CD4-positive, alpha-beta T cell (primary cell): ENCODE data around the gene RAB31. TPM values are rescaled to one million over a fixed set of nuclear protein-coding genes. Genes with fewer than 3 reads are reported as not detected.

Source experiments
- ATAC-seq: fragments of 200-7000 bp; cut with Tn5 transposase; one replicate; pipeline ENCODE4 v1.10.0; 2022; ENCODE audit warnings: mild to moderate bottlenecking; ENCODE audit not compliant: poor library complexity
- CTCF ChIA-PET: fragments of 350-600 bp; sonication (Branson Sonifier 250); formaldehyde crosslinking; loops from one replicate; lab custom pipeline; 2021; ENCODE audit warnings: antibody characterized with exemption, inconsistent platforms; lab: Charles Lee
- POLR2A ChIA-PET: fragments of 350-600 bp; sonication (Branson Sonifier 250); formaldehyde crosslinking; loops from one replicate; lab custom pipeline; 2021; ENCODE audit warnings: antibody characterized with exemption, inconsistent platforms; lab: Charles Lee
- DNase-seq, 14 experiments: peaks; one replicate each; pipeline ENCODE4 v3.0.0-alpha.2; 2013 to 2020; ENCODE audit warnings: mixed read lengths in 2 of 14
- H3K27ac ChIP-seq, 2 donors: one replicate each; pipeline versions ENCODE4 v1.5.1 to v1.7.0; 2013; ENCODE audit warnings: low read length in 2 of 2, low read depth in 1 of 2, mild to moderate bottlenecking in 1 of 2
- H3K27me3 ChIP-seq, 2 experiments: 1 replicate in 1 of 2; 2 replicates in 1 of 2; pipeline versions ENCODE4 v1.6.1 to v1.7.0; 2013; ENCODE audit warnings: low read length in 2 of 2, control low read depth in 1 of 2, mild to moderate bottlenecking in 1 of 2, moderate library complexity in 1 of 2; ENCODE audit not compliant: insufficient read depth in 2 of 2, control insufficient read depth in 1 of 2
- H3K36me3 ChIP-seq: one replicate; pipeline ENCODE4 v1.6.1; 2013; ENCODE audit warnings: low read length, control low read depth; ENCODE audit not compliant: insufficient read depth
- H3K4me1 ChIP-seq: one replicate; pipeline ENCODE4 v1.6.1; 2013; ENCODE audit warnings: low read length, control low read depth; ENCODE audit not compliant: insufficient read depth
- H3K4me3 ChIP-seq: one replicate; pipeline ENCODE4 v1.5.1; 2013; ENCODE audit warnings: mild to moderate bottlenecking, low read length, moderate library complexity
- H3K9me3 ChIP-seq, 2 experiments: 1 replicate in 1 of 2; 2 replicates in 1 of 2; pipeline versions ENCODE4 v1.6.1 to v1.7.0; 2013; ENCODE audit warnings: low read length in 2 of 2, mild to moderate bottlenecking in 2 of 2, control low read depth in 1 of 2, moderate library complexity in 1 of 2; ENCODE audit not compliant: control insufficient read depth in 1 of 2, insufficient read depth in 1 of 2
- H3K27ac Mint-ChIP-seq: one replicate; pipeline ENCODE4 v1.8.0; 2020; ENCODE audit warnings: mixed read lengths
- H3K27me3 Mint-ChIP-seq: one replicate; pipeline ENCODE4 v1.8.0; 2021; ENCODE audit warnings: mixed read lengths
- H3K36me3 Mint-ChIP-seq: one replicate; pipeline ENCODE4 v1.8.0; 2021; ENCODE audit warnings: low read depth, mixed read lengths
- H3K4me1 Mint-ChIP-seq: one replicate; pipeline ENCODE4 v1.8.0; 2021; ENCODE audit warnings: low read depth, mixed read lengths
- H3K4me3 Mint-ChIP-seq: one replicate; pipeline ENCODE4 v1.8.0; 2020; ENCODE audit warnings: mild to moderate bottlenecking, mixed read lengths
- H3K9me3 Mint-ChIP-seq: one replicate; pipeline ENCODE4 v1.8.0; 2020; ENCODE audit warnings: mixed read lengths
- CTCF ChIP-seq: fragments of 200-600 bp; IDR thresholded peaks from one replicate; pipeline ENCODE4 v1.8.0; 2022; ENCODE audit warnings: antibody characterized with exemption, mild to moderate bottlenecking
- intact Hi-C, 2 experiments: fragments of 100-400 bp; cut with DNase I in 1 of 2; cut with micrococcal nuclease in 1 of 2; formaldehyde crosslinking; loops; one replicate each; pipeline versions ENCODE4 v1.15.1 to v1.9.0; 2023 to 2025; cut with DNase I, micrococcal nuclease
- total RNA-seq, 174 experiments: library from RNA in 2 of 174; stranded (reverse) in 2 of 174; gene quantifications; one replicate each; pipeline ENCODE4 v1.2.3 and lab custom pipeline; 2021 to 2026

RAB31 gene
- total RNA-seq, 2 experiments from 2014 or later = 1.1 to 1.3 TPM

DNA sequence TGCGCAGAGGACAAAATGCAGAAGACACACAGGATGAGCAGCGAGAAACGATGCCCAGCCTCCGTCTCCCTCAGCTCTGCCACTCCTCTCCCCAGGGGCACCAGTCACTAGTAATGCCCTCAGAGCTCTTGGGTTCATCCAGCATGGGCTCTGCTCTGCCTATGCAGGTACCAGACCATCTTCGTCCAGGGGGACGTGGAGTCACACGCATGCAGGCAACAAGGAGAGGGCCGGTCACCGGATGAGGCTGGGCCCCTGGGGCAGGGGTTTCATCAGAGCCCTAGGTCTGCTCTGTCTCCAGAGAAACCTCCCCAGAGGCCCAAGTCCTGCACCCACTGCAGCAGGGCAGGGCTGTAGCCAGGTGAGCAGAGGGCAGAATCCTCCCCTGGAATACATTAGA is 23.9 kb downstream of the RAB31 start:
- DNase-seq = no peak
- H3K4me1 Mint-ChIP-seq = no peaks in the 10 kb centered on the region
- TF ChIP-seq CTCF = no peak
- no peak for ATAC-seq
- no peak overlapping the region for H3K4me3 Mint-ChIP-seq
- Histone ChIP-seq H3K36me3 (no peaks in the 10 kb centered on the region), H3K27me3 (peaks cover 0 to 6% of the 10 kb centered on the region in 2 experiments), H3K4me3 (no peak overlapping the region), H3K27ac (no peak overlapping the region), H3K9me3 (peaks cover 0 to 3% of the 10 kb centered on the region in 2 experiments), H3K4me1 (no peaks in the 10 kb centered on the region)
- ChIA-PET CTCF (no interaction called here), POLR2A (no interaction called here)
- H3K27ac Mint-ChIP-seq = no peak overlapping the region
- no peaks in the 10 kb centered on the region for H3K36me3 Mint-ChIP-seq
- intact Hi-C loops = no loop called here
- H3K27me3 Mint-ChIP-seq = peaks cover 28% of the 10 kb centered on the region
- H3K9me3 Mint-ChIP-seq = no peaks in the 10 kb centered on the region

GRCh38 chr18:9734189-9734588 is 26.1 kb downstream of the RAB31 start:
- Mint-ChIP-seq H3K27ac (no peak overlapping the region), H3K36me3 (no peaks in the 10 kb centered on the region), H3K4me3 (no peak overlapping the region), H3K27me3 (peaks cover 28% of the 10 kb centered on the region), H3K9me3 (no peaks in the 10 kb centered on the region), H3K4me1 (no peaks in the 10 kb centered on the region)
- H3K9me3 ChIP-seq = peaks cover 0 to 9% of the 10 kb centered on the region in 2 experiments
- H3K4me3 ChIP-seq = no peak overlapping the region
- ChIA-PET CTCF (no interaction called here), POLR2A (no interaction called here)
- H3K27ac ChIP-seq = no peak overlapping the region
- no peaks in the 10 kb centered on the region for H3K4me1 ChIP-seq
- TF ChIP-seq CTCF = no peak
- H3K27me3 ChIP-seq = peaks cover 5 to 6% of the 10 kb centered on the region in 2 experiments
- ATAC-seq (no peak), DNase-seq (no peak)
- H3K36me3 ChIP-seq = no peaks in the 10 kb centered on the region
- intact Hi-C loops = no loop called here

DNA sequence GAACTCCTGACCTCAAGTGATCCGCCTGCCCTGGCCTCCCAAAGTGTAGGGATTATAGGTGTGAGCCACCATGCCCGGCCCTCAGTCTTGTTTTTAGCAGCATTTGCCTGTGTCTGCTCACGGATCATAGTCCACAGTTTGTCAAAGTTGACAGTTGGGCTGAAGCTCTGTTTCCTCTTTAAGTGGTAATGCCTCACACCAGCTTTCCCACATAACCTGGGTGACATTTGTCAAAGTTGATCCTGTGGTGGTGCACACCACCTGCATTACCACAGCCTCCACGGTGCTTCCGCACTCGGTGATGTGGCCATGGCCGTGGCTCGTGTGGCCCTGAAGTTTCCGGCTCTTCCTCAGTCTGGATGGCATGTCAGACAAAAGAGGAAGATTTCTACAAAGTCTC is 27.1 kb downstream of the RAB31 start:
- peak in 1 of 14 experiments; percentile 22 for DNase-seq
- no peaks in the 10 kb centered on the region for H3K9me3 Mint-ChIP-seq
- POLR2A ChIA-PET = no interaction called here
- CTCF ChIA-PET = no interaction called here
- Histone ChIP-seq H3K9me3 (peaks cover 0 to 9% of the 10 kb centered on the region in 2 experiments), H3K36me3 (no peaks in the 10 kb centered on the region), H3K27ac (no peak overlapping the region), H3K4me3 (no peak overlapping the region), H3K27me3 (peaks cover 5 to 6% of the 10 kb centered on the region in 2 experiments), H3K4me1 (no peaks in the 10 kb centered on the region)
- H3K36me3 Mint-ChIP-seq = no peaks in the 10 kb centered on the region
- no peak for ATAC-seq
- TF ChIP-seq CTCF = no peak
- H3K27me3 Mint-ChIP-seq = peaks cover 37% of the 10 kb centered on the region
- H3K27ac Mint-ChIP-seq = no peak overlapping the region
- no peak overlapping the region for H3K4me3 Mint-ChIP-seq
- intact Hi-C loops = no loop called here
- H3K4me1 Mint-ChIP-seq = no peaks in the 10 kb centered on the region
